GM23338 (cell line): ENCODE results near the gene FRAS1. TPM values are rescaled to one million over a fixed set of nuclear protein-coding genes. Genes with fewer than 3 reads are reported as not detected.

Experiments used
- ATAC-seq: fragments of 200-7000 bp; cut with Tn5 transposase; 3 replicates; pipeline ENCODE4 v1.9.1; 2020
- DNase-seq: peaks from one replicate; pipeline ENCODE4 v3.0.0-alpha.2; 2015; ENCODE audit warnings: low spot score
- H2AFZ ChIP-seq: fragments of 200-600 bp; sonication (generic); 2 replicates; pipeline ENCODE4 v1.8.0; 2016; ENCODE audit warnings: antibody characterized with exemption, mild to moderate bottlenecking, moderate library complexity
- H3F3A ChIP-seq: fragments of 200-600 bp; sonication (generic); replicated peaks from 2 replicates; pipeline ENCODE4 v1.8.0; 2017; ENCODE audit warnings: antibody characterized with exemption, mixed run types, low read depth
- H3K27ac ChIP-seq: fragments of 200-600 bp; sonication (generic); 2 replicates; pipeline ENCODE4 v1.6.1; 2016; ENCODE audit warnings: low read depth
- H3K27me3 ChIP-seq: fragments of 200-600 bp; sonication (generic); 2 replicates; pipeline ENCODE4 v1.8.0; 2016; ENCODE audit warnings: mild to moderate bottlenecking, mixed run types, moderate library complexity; ENCODE audit not compliant: insufficient read depth
- H3K36me3 ChIP-seq: fragments of 200-600 bp; sonication (generic); 2 replicates; pipeline ENCODE4 v1.8.0; 2016; ENCODE audit warnings: mild to moderate bottlenecking; ENCODE audit not compliant: insufficient read depth
- H3K4me1 ChIP-seq: fragments of 200-600 bp; sonication (generic); 2 replicates; pipeline ENCODE4 v1.8.0; 2016; ENCODE audit warnings: mild to moderate bottlenecking, moderate library complexity; ENCODE audit not compliant: insufficient read depth
- H3K4me2 ChIP-seq: fragments of 200-600 bp; sonication (generic); 2 replicates; pipeline ENCODE4 v1.7.1; 2017; ENCODE audit warnings: mixed run types
- H3K4me3 ChIP-seq: fragments of 200-600 bp; sonication (generic); 2 replicates; pipeline ENCODE4 v1.6.1; 2016; ENCODE audit warnings: mixed run types
- H3K79me2 ChIP-seq: fragments of 200-600 bp; sonication (generic); replicated peaks from 2 replicates; pipeline ENCODE4 v1.8.0; 2017; ENCODE audit warnings: mild to moderate bottlenecking; ENCODE audit not compliant: insufficient read depth
- H3K9me2 ChIP-seq: fragments of 200-600 bp; sonication (generic); 2 replicates; pipeline ENCODE4 v1.8.0; 2017; ENCODE audit not compliant: insufficient read depth
- H4K20me1 ChIP-seq: fragments of 200-600 bp; sonication (generic); replicated peaks from 2 replicates; pipeline ENCODE4 v1.8.0; 2017; ENCODE audit warnings: mild to moderate bottlenecking; ENCODE audit not compliant: insufficient read depth
- H3K27ac Mint-ChIP-seq: 2 replicates; pipeline ENCODE4 v1.8.0; 2020; ENCODE audit warnings: inconsistent platforms, mild to moderate bottlenecking, moderate library complexity, mixed read lengths
- H3K27me3 Mint-ChIP-seq: 3 replicates; pipeline ENCODE4 v1.8.0; 2022; ENCODE audit warnings: low read depth, mild to moderate bottlenecking, moderate library complexity, mixed read lengths, inconsistent platforms; ENCODE audit not compliant: insufficient read depth, poor library complexity
- H3K36me3 Mint-ChIP-seq: 3 replicates; pipeline ENCODE4 v1.8.0; 2021; ENCODE audit warnings: low read depth, mild to moderate bottlenecking, inconsistent platforms, moderate library complexity, mixed read lengths
- H3K4me1 Mint-ChIP-seq: 3 replicates; pipeline ENCODE4 v1.8.0; 2020; ENCODE audit warnings: mild to moderate bottlenecking, inconsistent platforms, mixed read lengths
- H3K4me3 Mint-ChIP-seq: 3 replicates; pipeline ENCODE4 v1.8.0; 2021; ENCODE audit warnings: moderate library complexity, mild to moderate bottlenecking, inconsistent platforms, mixed read lengths
- H3K9me3 Mint-ChIP-seq: 3 replicates; pipeline ENCODE4 v1.8.0; 2020; ENCODE audit warnings: moderate library complexity, mild to moderate bottlenecking, inconsistent platforms, mixed read lengths
- ETS1 ChIP-seq: IDR thresholded peaks from 2 replicates; pipeline ENCODE4 v1.6.1; 2016; ENCODE audit warnings: antibody characterized with exemption
- EZH2 ChIP-seq: fragments of 200-600 bp; sonication (generic); IDR thresholded peaks from one replicate; pipeline ENCODE4 v1.8.0; 2017; ENCODE audit warnings: antibody characterized with exemption, mild to moderate bottlenecking, low read depth; ENCODE audit not compliant: unreplicated experiment
- EZH2phosphoT487 ChIP-seq: fragments of 200-600 bp; sonication (generic); IDR thresholded peaks from one replicate; pipeline ENCODE4 v1.8.1; 2018; ENCODE audit warnings: antibody characterized with exemption; ENCODE audit not compliant: unreplicated experiment
- JUNB ChIP-seq: IDR thresholded peaks from one replicate; pipeline ENCODE4 v1.6.1; 2016; ENCODE audit warnings: antibody characterized with exemption; ENCODE audit not compliant: unreplicated experiment
- POLR2AphosphoS5 ChIP-seq: IDR thresholded peaks from 2 replicates; pipeline ENCODE4 v1.6.1; 2016; ENCODE audit warnings: antibody characterized with exemption, low read depth
- STAT1 ChIP-seq: IDR thresholded peaks from one replicate; pipeline ENCODE4 v1.6.1; 2016; ENCODE audit warnings: antibody characterized with exemption; ENCODE audit not compliant: unreplicated experiment
- ZNF331 ChIP-seq: fragments of 250-450 bp; sonication (Bioruptor Pico); IDR thresholded peaks from 2 replicates; pipeline ENCODE4 v1.5.0; 2020; ENCODE audit warnings: low read depth, mild to moderate bottlenecking, moderate library complexity
- ZNF462 ChIP-seq: fragments of 250-450 bp; sonication (Bioruptor Pico); IDR thresholded peaks from 2 replicates; pipeline ENCODE4 v1.5.0; 2020; ENCODE audit warnings: mild to moderate bottlenecking, moderate library complexity
- polyA plus RNA-seq: library from polyadenylated mRNA; unstranded; fragments of >200 nt; fragmentation: Nextera tagmentation; extraction: Ambion mirVana; gene quantifications from 2 replicates; pipeline ENCODE4 v1.2.1, GENCODE V29; 2016
- total RNA-seq: library from RNA; depleted of rRNA; stranded (reverse); fragments of >200 nt; shearing (Covaris generic); gene quantifications from 2 replicates; pipeline ENCODE4 v1.2.3, GENCODE V29; 2014

Gene FRAS1
- total and polyA plus RNA-seq, 2 experiments from 2014 or later = 12.4 to 108 TPM

- TF ChIP-seq ZNF462 = no peak
These were observed 496.5 kb downstream of the FRAS1 start (continued) for GRCh38 chr4:78553529-78554060.

- Histone ChIP-seq H3K36me3 (no peaks in the 10 kb centered on the region), H3K27ac (no peak overlapping the region), H2AFZ (no peak overlapping the region), H3F3A (no peaks in the 10 kb centered on the region), H3K79me2 (no peaks in the 10 kb centered on the region), H3K4me1 (peaks cover 23% of the 10 kb centered on the region), H3K4me2 (no peak overlapping the region), H3K27me3 (peaks cover 18% of the 10 kb centered on the region), H4K20me1 (no peaks in the 10 kb centered on the region), H3K9me2 (no peaks in the 10 kb centered on the region), H3K4me3 (no peak overlapping the region)
- Mint-ChIP-seq H3K36me3 (peaks cover 27% of the 10 kb centered on the region; the same call in 2 of the 3 replicates), H3K4me1 (peaks cover 39% of the 10 kb centered on the region), H3K9me3 (no peaks in the 10 kb centered on the region), H3K27ac (no peak overlapping the region), H3K27me3 (peaks cover 10% of the 10 kb centered on the region), H3K4me3 (no peak overlapping the region)
- TF ChIP-seq ZNF462 (no peak), JUNB (no peak), STAT1 (no peak), EZH2 (no peak), EZH2phosphoT487 (no peak), POLR2AphosphoS5 (no peak), ZNF331 (CRISPR knock-in tag) (no peak), ETS1 (no peak)
- ATAC-seq (no peak), DNase-seq (no peak)
These were observed 499.5 kb downstream of the FRAS1 start for GRCh38 chr4:78556665-78557064.
